ENCODE measurements around the gene LRRC28. TPM values are rescaled to one million over a fixed set of nuclear protein-coding genes. Genes with fewer than 3 reads are reported as not detected.

The LRRC28 gene
- total RNA-seq, 1 experiment from 2014 or later = 10.6 TPM

GRCh38 chr15:99340347-99340746, 89.1 kb downstream of the LRRC28 start:
- H3K27ac Mint-ChIP-seq (ENCODE audit: low read depth, unreplicated experiment) = no peak overlapping the region
- POLR2A ChIA-PET = interaction anchor here (0.6 to 1.3 kb wide), 4 partner anchors 17 to 352 kb away, joined by 3 to 4 read pairs (median 3); no protein-coding TSS in a partner anchor
- CTCF ChIA-PET = interaction anchor here (0.6 to 1.2 kb wide), 3 partner anchors 9 to 364 kb away, joined by 3 to 5 read pairs (median 3); no protein-coding TSS in a partner anchor
- no peak overlapping the region for H3K4me3 Mint-ChIP-seq (ENCODE audit: unreplicated experiment)
- no peak for DNase-seq (ENCODE audit: unreplicated experiment)
- no TSS peak for BruUV-seq (replicated peaks)
- no peak for TF ChIP-seq CTCF (IDR thresholded peaks at IDR 0.05; ENCODE audit: unreplicated experiment)
- no peaks in the 10 kb centered on the region for H3K4me1 Mint-ChIP-seq (ENCODE audit: insufficient read depth, unreplicated experiment)
- peaks cover 6% of the 10 kb centered on the region for H3K36me3 Mint-ChIP-seq (ENCODE audit: insufficient read depth, unreplicated experiment)
- H3K9me3 Mint-ChIP-seq (ENCODE audit: unreplicated experiment) = no peaks in the 10 kb centered on the region
- intact Hi-C loops (cut with micrococcal nuclease) = no loop called here
- H3K27me3 Mint-ChIP-seq (ENCODE audit: insufficient read depth, unreplicated experiment) = no peaks in the 10 kb centered on the region

GRCh38 chr15:99341786-99342185, 90.5 kb downstream of the LRRC28 start:
- CTCF ChIA-PET = interaction anchor here (0.8 to 1.3 kb wide), 3 partner anchors 9 to 363 kb away, joined by 3 to 5 read pairs (median 4); no protein-coding TSS in a partner anchor
- no peaks in the 10 kb centered on the region for H3K27me3 Mint-ChIP-seq (ENCODE audit: insufficient read depth, unreplicated experiment)
- BruUV-seq (replicated peaks) = no TSS peak
- no peak for DNase-seq (ENCODE audit: unreplicated experiment)
- no peaks in the 10 kb centered on the region for H3K36me3 Mint-ChIP-seq (ENCODE audit: insufficient read depth, unreplicated experiment)
- H3K4me1 Mint-ChIP-seq (ENCODE audit: insufficient read depth, unreplicated experiment) = no peaks in the 10 kb centered on the region
- H3K27ac Mint-ChIP-seq (ENCODE audit: low read depth, unreplicated experiment) = no peak overlapping the region
- H3K9me3 Mint-ChIP-seq (ENCODE audit: unreplicated experiment) = no peaks in the 10 kb centered on the region
- intact Hi-C loops (cut with micrococcal nuclease) = no loop called here
- no peak overlapping the region for H3K4me3 Mint-ChIP-seq (ENCODE audit: unreplicated experiment)
- POLR2A ChIA-PET = interaction anchor here (0.9 kb wide), 1 partner anchor 14 kb away, joined by 3 read pairs; no protein-coding TSS in a partner anchor
- no peak for TF ChIP-seq CTCF (IDR thresholded peaks at IDR 0.05; ENCODE audit: unreplicated experiment)

- ChIA-PET POLR2A (interaction anchor here (1.5 kb wide), 1 partner anchor 12 kb away, joined by 4 read pairs; no protein-coding TSS in a partner anchor), CTCF (interaction anchor here (0.5 to 0.9 kb wide), 2 partner anchors 31 to 88 kb away, joined by 3 read pairs; no protein-coding TSS in a partner anchor)
- intact Hi-C loops (cut with micrococcal nuclease) = no loop called here
- H3K27ac Mint-ChIP-seq (ENCODE audit: low read depth, unreplicated experiment) = no peak overlapping the region
- no peak for TF ChIP-seq CTCF (IDR thresholded peaks at IDR 0.05; ENCODE audit: unreplicated experiment)
- DNase-seq (ENCODE audit: unreplicated experiment) = no peak
- peaks cover 4% of the 10 kb centered on the region for H3K36me3 Mint-ChIP-seq (ENCODE audit: insufficient read depth, unreplicated experiment)
- no peaks in the 10 kb centered on the region for H3K4me1 Mint-ChIP-seq (ENCODE audit: insufficient read depth, unreplicated experiment)
- H3K4me3 Mint-ChIP-seq (ENCODE audit: unreplicated experiment) = no peak overlapping the region
- H3K9me3 Mint-ChIP-seq (ENCODE audit: unreplicated experiment) = no peaks in the 10 kb centered on the region
- BruUV-seq (replicated peaks) = no TSS peak
- no peaks in the 10 kb centered on the region for H3K27me3 Mint-ChIP-seq (ENCODE audit: insufficient read depth, unreplicated experiment)
Observed at GRCh38 chr15:99343208-99343607, 91.9 kb downstream of the LRRC28 start.

GRCh38 chr15:99343881-99344551, 92.7 kb downstream of the LRRC28 start:
- POLR2A ChIA-PET = interaction anchor here (1.1 kb wide), 1 partner anchor 23 kb away, joined by 5 read pairs; no protein-coding TSS in a partner anchor
- no peak overlapping the region for H3K4me3 Mint-ChIP-seq (ENCODE audit: unreplicated experiment)
- no peaks in the 10 kb centered on the region for H3K9me3 Mint-ChIP-seq (ENCODE audit: unreplicated experiment)
- intact Hi-C loops (cut with micrococcal nuclease) = no loop called here
- DNase-seq (ENCODE audit: unreplicated experiment) = peak; percentile 6
- BruUV-seq (replicated peaks) = no TSS peak
- no peak for TF ChIP-seq CTCF (IDR thresholded peaks at IDR 0.05; ENCODE audit: unreplicated experiment)
- H3K27me3 Mint-ChIP-seq (ENCODE audit: insufficient read depth, unreplicated experiment) = no peaks in the 10 kb centered on the region
- H3K36me3 Mint-ChIP-seq (ENCODE audit: insufficient read depth, unreplicated experiment) = peaks cover 4% of the 10 kb centered on the region
- H3K27ac Mint-ChIP-seq (ENCODE audit: low read depth, unreplicated experiment) = no peak overlapping the region
- CTCF ChIA-PET = interaction anchor here (0.5 to 0.8 kb wide), 4 partner anchors 9 to 89 kb away, joined by 3 read pairs; no protein-coding TSS in a partner anchor
- no peaks in the 10 kb centered on the region for H3K4me1 Mint-ChIP-seq (ENCODE audit: insufficient read depth, unreplicated experiment)

Measured in MCF 10A (cell line).